H1 (cell line): Measurements from ENCODE around the gene ABL2. TPM values are rescaled to one million over a fixed set of nuclear protein-coding genes. Genes with fewer than 3 reads are reported as not detected.

Source experiments
- BRCA1 ChIP-seq: IDR thresholded peaks from 2 replicates; pipeline ENCODE4 v1.6.1; 2012; ENCODE audit warnings: low read depth, low read length, improper control_type of control experiment
- CREB1 ChIP-seq: IDR thresholded peaks from 2 replicates; pipeline ENCODE4 v1.6.1; 2012; ENCODE audit warnings: inconsistent platforms
- GABPA ChIP-seq: IDR thresholded peaks from 2 replicates; pipeline ENCODE4 v1.6.1; 2011; ENCODE audit warnings: mild to moderate bottlenecking, low read length, moderate library complexity, borderline replicate concordance; ENCODE audit not compliant: insufficient read depth
- JUN ChIP-seq: IDR thresholded peaks from 2 replicates; pipeline ENCODE4 v1.6.1; 2011; ENCODE audit warnings: low read depth, mild to moderate bottlenecking, improper control_type of control experiment, low read length
- KDM4A ChIP-seq: IDR thresholded peaks from one replicate; pipeline ENCODE4 v1.7.1; 2012; ENCODE audit warnings: low read depth, mild to moderate bottlenecking, moderate library complexity, low read length, inconsistent platforms; ENCODE audit not compliant: severe bottlenecking
- POLR2AphosphoS5 ChIP-seq: IDR thresholded peaks from 2 replicates; pipeline ENCODE4 v1.6.1; 2011; ENCODE audit warnings: low read depth, low read length
- RNF2 ChIP-seq: fragments of 200-900, 300-1000 bp; sonication (generic); IDR thresholded peaks from 2 replicates; pipeline ENCODE4 v1.7.1; 2016; ENCODE audit warnings: borderline replicate concordance, low read depth, mild to moderate bottlenecking, antibody characterized with exemption, low read length; ENCODE audit not compliant: poor library complexity, severe bottlenecking; ENCODE audit errors: missing control alignments
- SIRT6 ChIP-seq: IDR thresholded peaks from one replicate; pipeline ENCODE4 v1.7.1; 2012; ENCODE audit warnings: low read length, inconsistent platforms
- SIX5 ChIP-seq: IDR thresholded peaks from 2 replicates; pipeline ENCODE4 v1.6.1; 2011; ENCODE audit warnings: mild to moderate bottlenecking, low read depth, low read length
- polyA plus RNA-seq, 7 experiments: library from polyadenylated mRNA; depleted of rRNA in 3 of 7; stranded (reverse) in 5 of 7; unstranded in 2 of 7; fragments of >200 nt in 5 of 7; fragments of 200-250 nt in 2 of 7; gene quantifications; 1 replicate in 5 of 7; 2 replicates in 1 of 7; 4 replicates in 1 of 7; pipeline versions ENCODE4 v1.2.1 to v1.2.3, GENCODE V29; 2011 to 2013; ENCODE audit warnings: missing spikeins in 2 of 7, mixed read lengths in 2 of 7
- total RNA-seq: library from RNA; stranded (reverse); fragmentation: NEBNext Ultra II Directional; extraction: Animal tissue kit (Norgen Biotek cat#: 25700); gene quantifications from 2 replicates; pipeline ENCODE4 v1.2.1, GENCODE V29; 2021
- TF ChIP-seq, protein P1 (sequence below): fragments of 300-600 bp; sonication (generic); IDR thresholded peaks from 2 replicates; pipeline ENCODE4 v1.7.1; 2012; ENCODE audit warnings: low read length, moderate library complexity, mild to moderate bottlenecking, inconsistent platforms; ENCODE audit not compliant: insufficient replicate concordance

ABL2 gene
- total and polyA plus RNA-seq, 2 of the 8 experiments (the other 6 are each of a cell fraction or from before 2014, with no cell fraction given): 4.5 to 19.1 TPM

GRCh38 chr1:179230721-179231120 lies 1.2 kb upstream of the ABL2 start (continued):
- TF ChIP-seq, protein P1, sequence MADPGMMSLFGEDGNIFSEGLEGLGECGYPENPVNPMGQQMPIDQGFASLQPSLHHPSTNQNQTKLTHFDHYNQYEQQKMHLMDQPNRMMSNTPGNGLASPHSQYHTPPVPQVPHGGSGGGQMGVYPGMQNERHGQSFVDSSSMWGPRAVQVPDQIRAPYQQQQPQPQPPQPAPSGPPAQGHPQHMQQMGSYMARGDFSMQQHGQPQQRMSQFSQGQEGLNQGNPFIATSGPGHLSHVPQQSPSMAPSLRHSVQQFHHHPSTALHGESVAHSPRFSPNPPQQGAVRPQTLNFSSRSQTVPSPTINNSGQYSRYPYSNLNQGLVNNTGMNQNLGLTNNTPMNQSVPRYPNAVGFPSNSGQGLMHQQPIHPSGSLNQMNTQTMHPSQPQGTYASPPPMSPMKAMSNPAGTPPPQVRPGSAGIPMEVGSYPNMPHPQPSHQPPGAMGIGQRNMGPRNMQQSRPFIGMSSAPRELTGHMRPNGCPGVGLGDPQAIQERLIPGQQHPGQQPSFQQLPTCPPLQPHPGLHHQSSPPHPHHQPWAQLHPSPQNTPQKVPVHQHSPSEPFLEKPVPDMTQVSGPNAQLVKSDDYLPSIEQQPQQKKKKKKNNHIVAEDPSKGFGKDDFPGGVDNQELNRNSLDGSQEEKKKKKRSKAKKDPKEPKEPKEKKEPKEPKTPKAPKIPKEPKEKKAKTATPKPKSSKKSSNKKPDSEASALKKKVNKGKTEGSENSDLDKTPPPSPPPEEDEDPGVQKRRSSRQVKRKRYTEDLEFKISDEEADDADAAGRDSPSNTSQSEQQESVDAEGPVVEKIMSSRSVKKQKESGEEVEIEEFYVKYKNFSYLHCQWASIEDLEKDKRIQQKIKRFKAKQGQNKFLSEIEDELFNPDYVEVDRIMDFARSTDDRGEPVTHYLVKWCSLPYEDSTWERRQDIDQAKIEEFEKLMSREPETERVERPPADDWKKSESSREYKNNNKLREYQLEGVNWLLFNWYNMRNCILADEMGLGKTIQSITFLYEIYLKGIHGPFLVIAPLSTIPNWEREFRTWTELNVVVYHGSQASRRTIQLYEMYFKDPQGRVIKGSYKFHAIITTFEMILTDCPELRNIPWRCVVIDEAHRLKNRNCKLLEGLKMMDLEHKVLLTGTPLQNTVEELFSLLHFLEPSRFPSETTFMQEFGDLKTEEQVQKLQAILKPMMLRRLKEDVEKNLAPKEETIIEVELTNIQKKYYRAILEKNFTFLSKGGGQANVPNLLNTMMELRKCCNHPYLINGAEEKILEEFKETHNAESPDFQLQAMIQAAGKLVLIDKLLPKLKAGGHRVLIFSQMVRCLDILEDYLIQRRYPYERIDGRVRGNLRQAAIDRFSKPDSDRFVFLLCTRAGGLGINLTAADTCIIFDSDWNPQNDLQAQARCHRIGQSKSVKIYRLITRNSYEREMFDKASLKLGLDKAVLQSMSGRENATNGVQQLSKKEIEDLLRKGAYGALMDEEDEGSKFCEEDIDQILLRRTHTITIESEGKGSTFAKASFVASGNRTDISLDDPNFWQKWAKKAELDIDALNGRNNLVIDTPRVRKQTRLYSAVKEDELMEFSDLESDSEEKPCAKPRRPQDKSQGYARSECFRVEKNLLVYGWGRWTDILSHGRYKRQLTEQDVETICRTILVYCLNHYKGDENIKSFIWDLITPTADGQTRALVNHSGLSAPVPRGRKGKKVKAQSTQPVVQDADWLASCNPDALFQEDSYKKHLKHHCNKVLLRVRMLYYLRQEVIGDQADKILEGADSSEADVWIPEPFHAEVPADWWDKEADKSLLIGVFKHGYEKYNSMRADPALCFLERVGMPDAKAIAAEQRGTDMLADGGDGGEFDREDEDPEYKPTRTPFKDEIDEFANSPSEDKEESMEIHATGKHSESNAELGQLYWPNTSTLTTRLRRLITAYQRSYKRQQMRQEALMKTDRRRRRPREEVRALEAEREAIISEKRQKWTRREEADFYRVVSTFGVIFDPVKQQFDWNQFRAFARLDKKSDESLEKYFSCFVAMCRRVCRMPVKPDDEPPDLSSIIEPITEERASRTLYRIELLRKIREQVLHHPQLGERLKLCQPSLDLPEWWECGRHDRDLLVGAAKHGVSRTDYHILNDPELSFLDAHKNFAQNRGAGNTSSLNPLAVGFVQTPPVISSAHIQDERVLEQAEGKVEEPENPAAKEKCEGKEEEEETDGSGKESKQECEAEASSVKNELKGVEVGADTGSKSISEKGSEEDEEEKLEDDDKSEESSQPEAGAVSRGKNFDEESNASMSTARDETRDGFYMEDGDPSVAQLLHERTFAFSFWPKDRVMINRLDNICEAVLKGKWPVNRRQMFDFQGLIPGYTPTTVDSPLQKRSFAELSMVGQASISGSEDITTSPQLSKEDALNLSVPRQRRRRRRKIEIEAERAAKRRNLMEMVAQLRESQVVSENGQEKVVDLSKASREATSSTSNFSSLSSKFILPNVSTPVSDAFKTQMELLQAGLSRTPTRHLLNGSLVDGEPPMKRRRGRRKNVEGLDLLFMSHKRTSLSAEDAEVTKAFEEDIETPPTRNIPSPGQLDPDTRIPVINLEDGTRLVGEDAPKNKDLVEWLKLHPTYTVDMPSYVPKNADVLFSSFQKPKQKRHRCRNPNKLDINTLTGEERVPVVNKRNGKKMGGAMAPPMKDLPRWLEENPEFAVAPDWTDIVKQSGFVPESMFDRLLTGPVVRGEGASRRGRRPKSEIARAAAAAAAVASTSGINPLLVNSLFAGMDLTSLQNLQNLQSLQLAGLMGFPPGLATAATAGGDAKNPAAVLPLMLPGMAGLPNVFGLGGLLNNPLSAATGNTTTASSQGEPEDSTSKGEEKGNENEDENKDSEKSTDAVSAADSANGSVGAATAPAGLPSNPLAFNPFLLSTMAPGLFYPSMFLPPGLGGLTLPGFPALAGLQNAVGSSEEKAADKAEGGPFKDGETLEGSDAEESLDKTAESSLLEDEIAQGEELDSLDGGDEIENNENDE: no peak
- TF ChIP-seq SIX5: no peak
- no peak for TF ChIP-seq POLR2AphosphoS5
- TF ChIP-seq JUN: no peak
- TF ChIP-seq SIRT6: no peak
- TF ChIP-seq RNF2: no peak
- no peak for TF ChIP-seq CREB1
- no peak for TF ChIP-seq KDM4A
- no peak for TF ChIP-seq BRCA1
- TF ChIP-seq GABPA: no peak
